ENCODE data around the gene SNPH.
A peak's percentile ranks its signal among the peaks of the same experiment; 100 is the strongest.

Gene SNPH

DNA sequence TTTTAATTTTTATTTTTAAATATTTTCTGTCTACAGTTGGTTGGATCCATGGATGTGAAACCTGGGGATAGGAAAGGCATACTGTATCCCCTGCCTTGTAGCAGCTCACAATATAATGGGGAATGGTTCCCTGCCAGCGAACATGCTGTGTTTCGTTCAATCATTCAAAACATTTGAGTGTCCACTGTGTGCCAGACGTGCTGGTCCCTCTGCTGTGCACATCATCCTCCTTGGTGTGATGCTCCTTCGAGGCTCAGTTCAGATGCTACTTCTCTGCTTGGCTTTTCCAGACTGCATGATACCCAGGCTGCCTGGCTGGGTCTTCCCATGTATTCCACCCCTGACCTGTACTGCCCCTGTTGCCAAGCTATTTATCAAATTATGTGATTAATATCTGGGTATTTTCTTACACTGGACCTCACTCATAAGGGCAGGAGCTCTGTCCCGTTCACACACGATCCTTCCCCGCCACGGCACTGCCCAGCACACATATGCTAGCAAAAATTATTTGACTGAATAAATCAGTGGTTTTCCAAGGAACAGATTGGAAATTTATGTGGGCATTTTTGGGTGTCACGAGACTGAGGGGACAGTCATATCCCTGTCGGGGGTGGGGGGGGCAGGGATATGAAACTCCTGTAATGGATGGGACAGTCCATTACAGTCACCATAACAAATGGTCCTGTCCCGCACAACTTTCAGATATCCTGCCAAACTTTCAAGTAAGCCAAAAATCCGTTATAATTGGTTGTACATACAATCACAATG lies 57.9 kb downstream of the SNPH start:
- DNase-seq (ENCODE audit: low spot score): no peak

DNA sequence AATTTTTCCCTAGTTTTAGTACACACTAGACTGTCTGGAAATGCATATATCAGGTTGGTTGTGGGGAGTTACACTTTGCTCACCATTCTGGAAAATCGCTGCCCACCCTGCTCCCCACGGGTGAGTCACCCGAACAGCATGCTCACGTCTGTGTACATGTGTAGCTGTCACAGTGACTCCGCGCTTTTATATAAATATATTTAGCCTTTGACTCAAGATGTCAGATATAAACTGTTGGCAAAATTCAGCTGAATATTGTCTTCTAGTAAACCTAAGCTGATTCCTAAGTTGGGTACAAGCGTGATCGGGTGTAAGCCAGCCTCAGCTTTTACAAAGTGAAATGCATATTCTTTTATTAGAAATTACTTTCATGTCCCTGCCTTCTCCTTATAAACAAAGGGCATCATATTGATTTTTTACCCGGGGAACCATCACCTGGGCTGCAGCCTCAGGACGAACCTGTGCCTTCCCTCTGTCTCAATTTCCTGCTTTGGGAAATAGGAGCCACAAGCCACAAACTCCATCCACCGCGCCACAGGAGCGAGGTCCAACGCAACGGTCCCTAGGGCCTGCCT lies 58.6 kb downstream of the SNPH start:
- DNase-seq (ENCODE audit: low spot score): no peak

DNA sequence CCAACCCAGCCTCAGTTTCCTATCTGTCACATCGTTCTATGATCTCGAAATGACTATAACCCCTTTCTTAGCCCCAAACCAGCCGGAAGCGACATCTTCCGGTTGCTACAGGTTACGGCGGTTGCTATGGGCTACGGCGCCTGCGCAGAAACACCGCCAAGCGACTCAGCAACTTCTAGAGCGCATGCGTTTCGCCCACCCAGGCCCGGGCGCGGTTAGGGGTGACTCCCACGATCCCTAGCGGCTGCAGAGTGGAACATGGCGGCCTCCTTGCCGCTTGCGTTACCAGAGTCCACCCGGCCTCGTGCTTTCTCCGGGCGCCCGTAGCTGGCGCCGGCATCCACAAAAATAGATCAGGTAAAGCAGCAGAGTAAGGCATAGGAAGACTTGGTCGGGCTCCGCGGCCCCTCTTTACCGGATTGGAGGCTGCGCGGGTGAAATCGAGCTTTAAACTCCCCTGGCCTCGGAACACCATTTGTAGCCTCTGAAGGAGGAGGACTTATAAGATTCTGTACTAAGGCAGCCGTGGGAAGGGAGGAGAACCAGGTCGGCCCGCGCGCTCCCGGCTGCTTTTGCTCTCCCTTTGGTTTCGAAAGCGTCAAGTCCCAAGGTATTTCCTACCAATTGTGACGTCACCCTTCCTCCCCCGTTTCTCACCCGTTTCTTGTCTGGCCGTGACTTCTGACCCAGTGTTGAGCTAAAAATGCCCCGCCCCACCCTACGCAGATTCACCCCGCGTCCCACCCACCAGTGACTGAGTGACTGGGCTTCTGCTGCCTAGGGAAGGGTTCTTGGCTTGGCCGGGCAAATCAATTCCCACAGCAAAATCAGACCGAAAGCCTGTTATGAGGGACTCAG lies 59.3 kb downstream of the SNPH start:
- peak; percentile 96 for DNase-seq (ENCODE audit: low spot score)

DNA sequence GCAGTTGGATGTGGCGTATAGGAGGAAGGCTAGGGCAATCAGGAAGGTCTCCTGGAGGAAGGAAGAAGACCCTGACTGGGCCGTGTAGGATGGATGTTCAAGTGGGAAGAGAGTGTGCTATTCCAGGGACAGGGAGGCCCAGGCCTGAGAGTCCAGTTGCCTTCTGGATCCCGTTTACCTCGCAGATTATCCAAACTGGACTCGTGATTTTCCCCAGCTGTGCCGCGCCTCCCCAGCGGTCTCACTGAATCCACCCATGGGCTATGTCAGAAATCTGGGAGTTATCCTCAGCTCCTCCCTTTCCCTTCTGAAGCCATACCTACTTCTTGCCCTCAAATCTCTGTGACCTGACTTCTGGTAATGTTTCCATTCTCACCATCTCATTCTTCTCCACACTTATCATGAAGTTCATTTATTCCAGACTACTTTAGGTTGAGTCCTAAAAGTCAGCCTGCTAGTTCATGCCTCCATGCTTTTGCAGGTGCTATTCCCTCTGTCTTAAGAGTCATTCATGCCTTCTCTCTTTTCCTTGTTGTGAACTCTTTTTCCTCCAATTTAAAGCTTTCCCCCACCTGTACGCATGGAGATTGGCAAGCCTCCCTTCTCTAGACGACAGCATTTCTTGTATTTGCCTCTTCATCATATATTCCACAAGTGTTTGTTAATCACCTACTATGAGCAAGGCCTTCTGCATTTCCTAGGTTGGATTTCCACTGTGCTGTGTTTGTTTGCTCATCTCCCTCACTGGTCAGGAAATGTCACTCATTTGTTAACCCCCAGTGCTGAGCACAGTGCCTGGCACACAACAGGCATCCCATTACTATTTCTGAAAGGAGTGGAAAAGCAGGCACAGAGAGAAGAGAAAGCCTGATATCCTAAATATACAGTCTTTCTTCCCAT lies 60.2 kb downstream of the SNPH start:
- DNase-seq (ENCODE audit: low spot score): no peak

DNA sequence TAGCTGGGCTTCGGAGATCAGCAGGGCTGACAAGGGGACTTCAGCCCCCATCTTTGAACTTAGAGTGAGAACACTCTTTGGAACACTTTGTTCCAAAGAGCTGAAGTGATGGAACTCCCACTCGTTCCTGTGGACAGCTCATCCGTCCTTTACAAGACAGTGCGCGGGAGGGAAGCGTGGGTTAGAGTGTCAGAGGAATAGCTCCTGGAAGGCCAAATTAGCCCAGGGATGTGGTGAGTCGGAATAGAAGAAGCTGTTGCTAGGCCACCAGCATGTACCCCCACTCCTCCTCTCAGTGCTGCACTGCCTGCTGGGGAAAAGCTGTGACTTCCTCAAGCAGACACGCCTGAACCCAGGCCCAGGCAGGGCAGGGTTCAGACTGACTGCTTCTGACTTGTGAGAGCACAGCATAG lies 61.2 kb downstream of the SNPH start:
- DNase-seq (ENCODE audit: low spot score): no peak

DNA sequence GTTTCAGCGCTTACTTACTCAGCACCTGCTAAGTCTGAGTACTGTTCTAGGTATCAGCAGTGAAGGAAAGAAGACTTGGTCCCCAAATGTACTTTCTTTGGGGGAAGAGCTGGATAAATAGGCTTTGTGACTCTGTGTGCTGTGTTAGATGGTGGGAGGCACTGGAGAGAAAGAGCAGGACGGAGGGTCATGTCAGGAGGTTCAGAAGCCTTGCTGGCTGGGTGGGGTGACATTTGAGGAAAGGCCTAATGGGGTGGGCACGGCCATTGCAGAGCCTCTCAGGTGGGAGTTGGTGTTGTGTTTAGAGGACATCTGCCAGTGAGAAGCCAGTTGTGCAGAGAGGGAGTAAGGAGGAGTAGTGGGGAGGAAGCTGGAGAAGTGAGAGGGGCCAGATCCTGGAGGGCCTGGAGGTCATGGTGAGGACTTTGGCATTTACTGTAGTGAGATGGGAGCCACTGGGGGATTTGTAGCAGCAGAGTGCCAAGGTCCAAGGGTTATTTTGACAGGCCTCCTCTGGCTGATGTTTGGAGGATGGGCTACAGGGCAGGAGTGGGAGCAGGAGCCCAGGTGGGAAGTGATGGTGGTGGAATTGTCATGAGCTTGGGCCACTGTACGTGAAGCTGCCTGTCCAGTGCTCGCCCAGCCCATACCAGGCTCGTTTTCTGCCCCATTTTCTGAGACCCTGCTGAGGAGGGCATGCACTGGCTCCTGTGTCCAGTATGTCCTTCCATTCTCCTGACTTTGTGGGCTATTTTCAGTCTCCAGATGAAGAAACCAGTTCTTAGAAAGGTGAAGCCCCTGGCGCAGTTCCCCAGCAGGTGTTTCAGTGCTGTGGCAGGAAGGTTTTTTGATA lies 62.0 kb downstream of the SNPH start:
- DNase-seq (ENCODE audit: low spot score): no peak

DNA sequence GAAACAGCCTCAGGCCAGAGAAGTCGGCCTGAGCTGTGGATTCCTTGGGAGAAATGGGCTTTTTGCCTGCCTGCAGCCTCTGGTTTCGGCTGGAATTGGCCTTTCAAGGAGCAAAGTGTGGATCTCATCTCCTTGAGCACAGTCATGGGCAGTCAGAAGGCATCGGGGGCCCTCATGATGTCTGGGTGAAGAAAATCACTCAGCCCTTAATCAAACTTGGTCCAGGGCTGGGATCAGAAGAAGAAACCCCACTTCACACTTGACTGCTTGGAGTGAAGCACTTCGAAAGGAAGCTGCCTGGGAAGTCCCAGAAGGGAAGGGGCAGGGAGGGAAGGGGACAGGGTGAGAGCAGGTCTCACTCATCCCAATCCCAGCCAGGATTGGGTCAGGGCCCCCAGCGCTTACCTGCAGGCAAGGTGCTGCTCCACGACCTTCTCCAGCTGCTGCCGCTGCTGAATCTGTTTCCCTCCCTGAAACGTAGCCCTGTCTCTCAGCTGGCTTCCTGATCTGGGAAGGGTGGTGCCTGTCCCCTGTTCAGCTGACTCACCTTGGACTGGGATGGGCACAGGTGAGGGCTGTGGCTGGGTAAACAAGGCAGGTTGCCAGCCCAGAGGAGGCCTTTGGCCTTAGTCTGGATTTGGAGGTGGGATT lies 62.7 kb downstream of the SNPH start, which contains the start of gene SDCBP2:
TSS of gene SDCBP2 (minus strand) at position 460 of the 651 bp plus-strand sequence. CDS start 8,723 bp downstream, outside the sequence.
- no peak for DNase-seq (ENCODE audit: low spot score)

DNA sequence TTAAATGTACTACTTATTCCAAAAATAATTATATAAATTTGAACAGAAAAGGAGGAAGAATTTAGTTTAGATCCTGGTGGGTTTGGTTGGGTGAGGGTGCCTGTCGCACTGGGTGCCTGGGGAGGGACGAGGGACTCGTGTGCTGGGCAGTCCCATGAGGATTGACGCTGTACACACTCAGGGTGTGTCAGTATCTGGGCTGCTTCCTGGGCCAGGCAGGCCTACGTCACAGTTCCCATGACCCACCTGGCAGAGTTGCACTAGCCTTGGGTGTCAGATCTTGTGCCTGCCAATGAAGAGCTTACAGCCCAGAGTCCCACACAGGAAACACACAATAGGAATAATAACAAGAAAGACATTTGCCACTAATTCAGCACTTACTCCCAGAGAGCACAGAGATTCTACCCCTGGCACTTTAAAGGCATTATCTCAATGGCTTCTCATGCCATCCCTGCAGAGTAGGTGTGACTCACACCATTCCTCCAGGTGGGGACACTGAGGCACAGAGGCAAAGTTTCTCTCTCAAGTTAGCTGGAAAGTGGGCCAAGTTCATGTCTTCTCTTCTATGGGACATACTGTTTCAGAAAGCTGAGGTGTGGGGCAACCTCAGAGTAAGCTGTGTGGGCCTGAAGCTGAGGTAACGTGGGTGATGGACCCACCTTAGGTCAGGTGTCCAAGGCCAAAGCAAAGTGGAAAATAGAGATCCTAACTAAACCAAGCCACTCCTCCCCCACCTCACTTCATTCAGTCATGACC lies 64.2 kb downstream of the SNPH start:
- no peak for DNase-seq (ENCODE audit: low spot score)

DNA sequence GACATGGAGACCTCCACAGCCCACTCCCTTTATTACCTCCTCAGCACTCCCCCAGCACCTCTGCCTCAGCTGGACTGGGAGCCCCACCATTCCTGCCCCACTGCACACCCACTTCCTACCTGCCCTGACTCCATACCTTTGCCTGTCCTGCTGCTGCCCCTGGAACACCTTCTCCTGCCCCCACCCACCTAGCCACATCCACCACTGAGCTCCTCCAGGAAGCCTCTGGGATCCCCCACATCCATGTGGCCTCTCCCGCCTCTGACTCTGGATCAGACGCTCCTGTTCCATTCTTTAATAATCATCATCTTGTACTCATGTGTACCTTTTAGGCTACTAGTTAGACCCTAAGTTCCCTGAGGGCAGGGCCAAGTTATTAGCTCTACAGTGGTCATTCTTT lies 65.0 kb downstream of the SNPH start:
- DNase-seq (ENCODE audit: low spot score): no peak

DNA sequence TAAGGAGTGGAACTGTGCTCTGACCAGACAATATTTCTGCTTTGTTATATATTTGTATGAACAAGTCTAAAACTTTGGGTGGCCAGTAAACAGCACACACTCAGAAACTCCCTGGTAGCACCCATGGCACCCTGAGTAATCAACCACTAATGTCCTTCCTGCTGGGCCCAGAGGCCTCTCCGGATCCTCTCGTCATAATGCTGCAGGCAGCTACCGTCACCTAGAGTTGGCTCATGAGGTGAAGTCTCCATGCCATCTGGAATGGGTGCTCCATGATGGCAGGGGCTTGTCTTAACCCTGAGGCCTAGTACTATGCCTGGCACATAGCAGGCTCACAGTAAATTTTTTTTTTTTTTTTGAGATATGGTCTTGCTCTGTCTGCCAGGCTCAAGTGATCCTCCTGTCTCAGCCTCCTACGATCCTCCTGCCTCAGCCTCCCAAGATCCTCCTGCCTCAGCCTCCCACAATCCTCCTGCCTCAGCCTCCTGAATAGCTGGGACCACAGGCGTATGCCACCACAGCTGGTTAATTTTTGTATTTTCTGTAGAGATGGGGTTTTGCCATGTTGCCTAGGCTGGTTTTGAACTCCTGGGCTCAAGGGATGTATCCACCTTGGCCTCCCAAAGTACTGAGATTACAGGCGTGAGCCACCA lies 65.8 kb downstream of the SNPH start:
- no peak for DNase-seq (ENCODE audit: low spot score)

DNA sequence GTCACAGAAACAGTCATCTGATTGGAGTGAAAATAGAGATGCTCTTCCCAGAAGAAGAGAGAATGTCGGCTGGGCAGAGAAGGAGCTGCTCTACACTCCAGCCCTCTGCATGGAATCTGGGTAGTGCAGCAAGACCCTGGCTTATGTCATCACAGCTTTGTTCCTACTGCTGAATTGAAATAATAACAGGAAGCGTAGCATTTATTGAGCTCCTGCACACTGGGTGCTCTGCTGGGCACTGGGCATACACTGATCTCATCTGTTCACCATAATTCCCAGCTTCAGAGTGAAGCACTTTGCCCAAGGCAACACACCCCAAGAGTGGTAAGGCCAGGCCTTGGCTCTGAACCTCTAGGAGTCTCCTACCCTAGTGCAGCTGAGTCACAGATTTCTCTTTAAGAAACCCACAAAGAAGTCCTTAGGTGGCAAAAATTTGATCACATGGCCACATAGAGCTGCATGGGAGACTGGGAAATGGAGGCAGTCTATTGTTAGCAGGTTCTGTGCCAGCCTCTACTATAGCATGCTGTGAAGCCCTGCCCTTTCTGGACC lies 66.7 kb downstream of the SNPH start:
- DNase-seq (ENCODE audit: low spot score): no peak

DNA sequence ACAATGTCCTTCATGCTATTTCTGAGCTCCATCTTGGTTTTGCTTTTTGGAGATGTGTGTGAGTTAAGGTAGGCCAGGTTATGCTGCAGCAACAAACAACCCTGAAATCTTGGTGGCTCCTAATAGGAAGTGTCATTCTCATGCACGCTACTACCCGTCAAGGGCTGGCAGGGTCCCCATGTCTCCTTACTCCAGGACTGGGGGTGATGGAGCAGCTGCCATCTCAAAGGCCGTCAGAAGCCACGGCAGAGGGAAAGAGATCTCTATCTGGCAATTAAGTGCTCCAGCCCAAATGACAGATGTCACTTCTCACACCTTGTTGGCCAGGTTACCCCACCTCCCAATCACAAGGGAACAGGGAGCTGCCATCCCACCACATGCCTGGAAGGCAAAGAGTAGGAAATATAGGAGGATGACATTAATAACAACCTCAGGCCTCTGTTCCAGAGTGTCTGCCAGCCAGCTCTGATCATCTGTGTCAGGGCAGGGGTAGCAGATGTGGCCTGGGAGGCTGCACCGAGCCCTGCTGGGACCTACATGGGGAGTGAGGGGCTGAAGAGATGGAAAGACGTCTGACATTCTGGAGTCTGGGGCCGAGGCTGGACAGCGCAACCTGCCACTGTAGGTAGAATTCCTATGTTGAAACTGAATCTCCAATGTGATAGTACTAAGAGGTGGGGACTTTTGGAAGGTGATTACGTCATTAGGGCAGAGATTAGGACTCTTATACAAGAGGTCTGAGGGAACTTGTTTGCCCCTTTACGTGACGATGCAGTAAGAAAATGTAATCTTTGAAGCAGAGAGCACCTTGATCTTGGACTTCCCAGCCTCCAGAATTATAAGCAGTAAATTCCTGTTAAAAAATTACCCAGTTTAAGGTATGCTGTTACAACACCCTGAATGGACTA lies 67.6 kb downstream of the SNPH start:
- no peak for DNase-seq (ENCODE audit: low spot score)

DNA sequence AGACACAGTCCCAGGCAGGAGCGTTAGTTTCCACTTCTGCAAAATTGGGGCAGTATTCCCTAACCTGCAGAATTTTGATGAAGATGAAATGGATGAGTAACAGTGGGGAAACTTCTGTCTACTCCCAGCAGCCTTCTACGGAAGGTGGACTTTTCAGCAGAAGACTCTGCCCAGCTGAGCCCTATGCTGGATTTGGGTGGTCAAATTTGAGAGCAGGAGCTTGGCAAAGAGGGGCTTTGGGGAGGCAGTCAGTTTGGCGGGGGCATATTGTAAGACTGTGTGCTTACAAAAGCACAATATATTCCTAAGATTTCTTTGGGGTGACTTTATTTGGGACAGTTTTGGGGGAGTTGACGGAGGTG lies 68.3 kb downstream of the SNPH start:
- no peak for DNase-seq (ENCODE audit: low spot score)

DNA sequence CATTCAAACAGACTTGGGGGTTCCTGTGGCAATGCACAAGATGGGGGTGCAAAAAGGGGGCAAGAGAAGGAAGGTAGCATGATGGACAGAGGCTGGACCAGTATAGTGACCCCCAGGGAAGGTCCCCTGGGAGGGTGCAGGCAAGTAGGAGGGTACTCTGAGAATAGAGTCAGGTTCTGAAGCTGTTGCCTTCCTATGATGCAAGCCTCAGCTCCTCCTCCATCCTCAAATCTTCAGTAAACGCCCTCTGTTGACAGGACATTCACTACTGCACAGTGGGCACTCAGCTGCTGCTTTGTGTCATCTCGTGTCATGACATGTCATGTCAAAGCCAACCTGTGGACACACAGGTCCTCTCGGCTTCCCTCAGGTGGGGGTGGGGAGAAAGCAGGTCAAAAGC lies 68.7 kb downstream of the SNPH start:
- no peak for DNase-seq (ENCODE audit: low spot score)

DNA sequence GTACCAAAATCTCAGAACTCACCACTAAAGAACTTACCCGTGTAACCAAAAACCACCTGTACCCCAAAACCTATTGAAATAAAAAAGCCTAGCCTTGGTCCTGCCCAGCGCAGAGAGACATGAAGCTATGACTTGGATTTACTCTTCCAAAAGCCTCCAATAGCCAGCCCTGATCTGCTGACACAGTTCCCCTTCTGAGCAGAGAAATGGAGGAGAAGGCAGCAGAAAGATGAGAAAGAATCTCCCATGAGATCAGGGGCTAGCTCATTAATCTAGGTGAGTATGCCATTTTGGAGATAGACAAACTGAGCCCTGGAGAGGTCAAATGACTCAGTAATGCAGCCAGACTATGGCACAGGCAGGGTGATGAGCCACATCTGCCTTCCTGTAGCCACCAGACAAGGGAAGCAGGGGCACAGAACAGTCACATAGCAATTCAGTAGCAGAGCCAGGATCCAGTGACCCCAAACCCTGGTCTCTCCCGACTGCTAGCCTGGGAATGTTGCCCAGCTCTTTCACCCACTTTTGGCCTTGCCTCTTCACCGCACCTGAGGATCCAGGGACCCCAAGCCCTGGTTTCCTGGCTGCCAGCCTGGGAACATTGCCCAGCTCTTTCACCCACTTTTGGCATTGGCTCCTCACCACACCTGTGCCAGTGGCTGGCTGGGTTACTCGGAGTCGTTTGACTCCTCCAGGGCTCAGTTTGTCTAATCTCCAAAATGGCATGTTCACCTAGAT lies 70.0 kb downstream of the SNPH start:
- DNase-seq (ENCODE audit: low spot score): no peak

DNA sequence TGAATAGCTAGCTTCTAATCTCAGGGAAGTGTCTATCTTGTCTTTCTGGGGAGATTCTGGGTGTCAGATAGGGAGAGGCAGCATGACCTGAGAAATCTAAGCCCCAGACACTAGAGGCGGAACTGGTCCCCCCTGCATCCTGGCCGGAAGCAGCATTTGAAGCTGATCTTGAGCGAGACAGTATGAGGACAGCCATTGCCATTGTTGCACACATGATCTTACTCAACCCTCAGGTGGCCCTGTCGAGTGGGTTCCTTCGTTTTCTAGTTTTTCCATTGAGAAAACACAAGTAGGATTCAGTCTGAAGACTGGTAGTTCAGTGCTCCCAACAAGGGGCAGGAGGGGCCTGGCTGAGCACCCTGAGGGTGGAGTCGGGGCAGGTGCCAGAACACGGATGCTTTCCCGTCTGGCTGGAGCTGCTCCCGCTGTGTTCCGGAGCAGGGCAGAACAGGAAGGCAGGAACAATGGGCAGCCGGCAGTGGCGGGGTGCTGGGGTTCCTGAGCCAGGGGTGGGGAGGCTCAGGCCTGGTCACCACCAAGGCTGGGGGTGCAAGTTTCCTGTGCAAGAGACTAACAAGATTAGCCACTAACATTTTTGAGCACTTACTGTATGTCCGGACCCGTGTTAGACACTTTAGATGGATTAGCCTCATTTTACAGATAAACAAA lies 70.7 kb downstream of the SNPH start:
- DNase-seq (ENCODE audit: low spot score): peak; percentile 42
